ENCODE measurements around the gene KCNG2.

DNA sequence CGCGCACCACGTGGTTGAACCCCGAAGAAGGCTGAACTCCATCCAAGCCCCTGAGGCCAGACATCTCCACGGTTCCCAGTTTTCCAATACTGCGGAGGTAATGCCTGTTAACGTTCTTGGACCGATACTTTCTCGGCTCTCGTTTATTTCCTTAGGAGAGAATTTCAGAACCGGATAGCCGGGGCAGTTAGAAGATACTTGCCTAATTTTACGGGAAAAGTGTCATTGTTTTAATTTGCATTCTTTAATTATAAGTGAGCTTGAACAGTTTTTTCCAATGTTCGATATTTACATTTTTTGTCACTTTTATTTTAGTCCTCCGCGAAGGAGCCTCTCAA lies 10.2 kb upstream of the KCNG2 start:
- TF ChIP-seq RFX5 (IDR thresholded peaks at IDR 0.05; ENCODE audit: low read length) (no peak), MXI1 (IDR thresholded peaks at IDR 0.05; ENCODE audit: low read depth, low read length) (no peak), CTCF (IDR thresholded peaks at IDR 0.05) (no peak), MAX (IDR thresholded peaks at IDR 0.05; ENCODE audit: low read depth) (no peak), SMC3 (IDR thresholded peaks at IDR 0.05; ENCODE audit: low read depth, low read length) (no peak), RAD21 (IDR thresholded peaks at IDR 0.05; ENCODE audit: low read length) (no peak), REST (IDR thresholded peaks at IDR 0.05; ENCODE audit: low read depth, low read length) (no peak), POLR2AphosphoS5 (IDR thresholded peaks at IDR 0.05; ENCODE audit: low read depth, low read length) (no peak), MEF2A (IDR thresholded peaks at IDR 0.05; ENCODE audit: borderline replicate concordance, low read depth) (no peak), EZH2phosphoT487 (IDR thresholded peaks at IDR 0.05; ENCODE audit: borderline replicate concordance, low read depth) (peak; percentile 54; the same call in 1 of the 2 replicates), CHD2 (IDR thresholded peaks at IDR 0.05; ENCODE audit: low read length, partially characterized antibody) (no peak), JUND (IDR thresholded peaks at IDR 0.05) (no peak), EP300 (IDR thresholded peaks at IDR 0.05; ENCODE audit: borderline replicate concordance in 1 of 2, low read depth in 1 of 2, low read length in 1 of 2) (no peak), RCOR1 (IDR thresholded peaks at IDR 0.05; ENCODE audit: low read length) (no peak)

Data from SK-N-SH (cell line).